Fibroblast of skin of left biceps (primary cell): ENCODE measurements around the gene TSPAN33.
A peak's percentile ranks its signal among the peaks of the same experiment; 100 is the strongest.
"Not testable (repeated sequence)": the region's sequence is repeated elsewhere in the genome, so short reads cannot be mapped to it uniquely, and the experiment has no call there.

ENCODE experiments used
- DNase-seq, 2 experiments: peaks; one replicate each; pipeline ENCODE4 v3.0.0-alpha.2; 2013; ENCODE audit warnings: low read depth in 2 of 2

The TSPAN33 gene

GRCh38 chr7:129170441-129171021, 26.0 kb downstream of the TSPAN33 start:
- DNase-seq = no peak

- DNase-seq = not testable (repeated sequence)
These were observed 29.4 kb downstream of the TSPAN33 start for GRCh38 chr7:129173861-129174260.

- DNase-seq = no peak
These were observed 32.6 kb downstream of the TSPAN33 start for GRCh38 chr7:129176916-129177710.

- DNase-seq = no peak
These were observed 40.6 kb downstream of the TSPAN33 start for GRCh38 chr7:129184981-129185670.

GRCh38 chr7:129186749-129187260, 42.3 kb downstream of the TSPAN33 start:
- no peak for DNase-seq

GRCh38 chr7:129187681-129188371, 43.3 kb downstream of the TSPAN33 start:
- DNase-seq = no peak

GRCh38 chr7:129188372-129188891, 43.9 kb downstream of the TSPAN33 start, which contains the start of gene SMO:
TSS of gene SMO (plus strand) at chr7:129188633. CDS start at chr7:129189152, 519 bp downstream.
- peak; percentile 30 to 46 for DNase-seq

- DNase-seq = no peak
These were observed 44.6 kb downstream of the TSPAN33 start for GRCh38 chr7:129188892-129189660.

- DNase-seq = no peak
These were observed 45.3 kb downstream of the TSPAN33 start for GRCh38 chr7:129189661-129190310.

GRCh38 chr7:129191272-129191671, 46.8 kb downstream of the TSPAN33 start:
- no peak for DNase-seq

- no peak for DNase-seq
These were observed 49.4 kb downstream of the TSPAN33 start for GRCh38 chr7:129193892-129194291.

- no peak for DNase-seq
These were observed 53.3 kb downstream of the TSPAN33 start for GRCh38 chr7:129197771-129198170.

GRCh38 chr7:129199406-129199805, 54.9 kb downstream of the TSPAN33 start:
- no peak for DNase-seq

- no peak for DNase-seq
These were observed 57.7 kb downstream of the TSPAN33 start for GRCh38 chr7:129202058-129202777.

GRCh38 chr7:129203050-129203741, 58.7 kb downstream of the TSPAN33 start:
- no peak for DNase-seq

- DNase-seq = no peak
These were observed 60.8 kb downstream of the TSPAN33 start for GRCh38 chr7:129205126-129205818.

- no peak for DNase-seq
These were observed 61.7 kb downstream of the TSPAN33 start for GRCh38 chr7:129205987-129206785.

- no peak for DNase-seq
These were observed 64.2 kb downstream of the TSPAN33 start for GRCh38 chr7:129208667-129209066.
